ENCODE data around the gene LUZP1. TPM values are rescaled to one million over a fixed set of nuclear protein-coding genes. Genes with fewer than 3 reads are reported as not detected.

The LUZP1 gene
- total RNA-seq, 1 experiment from 2014 or later: 22.4 TPM

- intact Hi-C loops (cut with micrococcal nuclease): no loop called here
- peaks cover 2 to 29% of the 10 kb centered on the region in 2 experiments; a peak in 3 of 4 replicates for H3K4me1 ChIP-seq (ENCODE audit: control insufficient read depth in 1 of 2, insufficient read depth in 2 of 2, low read length in 2 of 2)
- DNase-seq (ENCODE audit: low read depth, low spot score) (no peak), ATAC-seq (no peak)
- H3K79me2 ChIP-seq (ENCODE audit: insufficient read depth, low read length): no peaks in the 10 kb centered on the region
- no peaks in the 10 kb centered on the region for H3K36me3 ChIP-seq (ENCODE audit: control insufficient read depth in 1 of 2, insufficient read depth in 2 of 2, low read length in 2 of 2)
- POLR2A ChIA-PET: interaction anchor here (0.6 to 0.7 kb wide), 2 partner anchors 76 to 208 kb away, joined by 3 read pairs; no protein-coding TSS in a partner anchor
- H3K27me3 ChIP-seq (ENCODE audit: insufficient read depth, low read length): no peaks in the 10 kb centered on the region
- H4K20me1 ChIP-seq (ENCODE audit: insufficient read depth): no peaks in the 10 kb centered on the region
- H3K9ac ChIP-seq (ENCODE audit: low read length): no peak overlapping the region
- TF ChIP-seq CEBPB (IDR thresholded peaks at IDR 0.05; ENCODE audit: low read depth) (no peak), MAX (IDR thresholded peaks at IDR 0.05) (no peak)
- no peak overlapping the region for H3K27ac ChIP-seq (ENCODE audit: low read depth, low read length)
- BruUV-seq (replicated peaks): no TSS peak
- RAD21 ChIA-PET (ENCODE audit: low non-redundant PET in 1 of 2, low total read pairs in 2 of 2, uncharacterized antibody in 2 of 2, unreplicated experiment in 2 of 2): no interaction called here
- 0 out of 2 replicates have a peak, but pooled peaks cover 4% of the 10 kb centered on the region for H3K9me2 ChIP-seq (ENCODE audit: insufficient read depth)
- CTCF ChIA-PET: interaction anchor here (0.7 to 3.6 kb wide), 4 partner anchors 9 to 78 kb away, joined by 3 to 27 read pairs (median 6); partner anchors contain the start of gene LUZP1
- H3K4me3 ChIP-seq (replicated peaks in 1 of 2; ENCODE audit: low read depth in 1 of 2, low read length in 2 of 2): peak overlapping the region in 1 of 2 experiments; percentile 63; a peak in 2 of 4 replicates
- no peaks in the 10 kb centered on the region for H3K9me3 ChIP-seq (ENCODE audit: control insufficient read depth in 1 of 2, insufficient read depth in 1 of 2, low read depth in 1 of 2, low read length in 2 of 2)
- peak overlapping the region; percentile 98 for H3K4me2 ChIP-seq (ENCODE audit: low read length)
- peak overlapping the region; percentile 87 for H2AFZ ChIP-seq (ENCODE audit: low read depth, low read length, poor library complexity, severe bottlenecking)
These were observed 9.8 kb upstream of the LUZP1 start for GRCh38 chr1:23178414-23178813.

- RAD21 ChIA-PET (ENCODE audit: low non-redundant PET in 1 of 2, low total read pairs in 2 of 2, uncharacterized antibody in 2 of 2, unreplicated experiment in 2 of 2): no interaction called here
- H3K9me3 ChIP-seq (ENCODE audit: control insufficient read depth in 1 of 2, insufficient read depth in 1 of 2, low read depth in 1 of 2, low read length in 2 of 2): no peaks in the 10 kb centered on the region
- CTCF ChIA-PET: interaction anchor here (1.3 to 3.6 kb wide), 3 partner anchors 8 to 201 kb away, joined by 4 to 27 read pairs (median 11); no protein-coding TSS in a partner anchor
- peak overlapping the region; percentile 87 for H2AFZ ChIP-seq (ENCODE audit: low read depth, low read length, poor library complexity, severe bottlenecking)
- peaks cover 2 to 29% of the 10 kb centered on the region in 2 experiments; a peak in 3 of 4 replicates for H3K4me1 ChIP-seq (ENCODE audit: control insufficient read depth in 1 of 2, insufficient read depth in 2 of 2, low read length in 2 of 2)
- H3K27ac ChIP-seq (ENCODE audit: low read depth, low read length): no peak overlapping the region
- 0 out of 2 replicates have a peak, but pooled peaks cover 4% of the 10 kb centered on the region for H3K9me2 ChIP-seq (ENCODE audit: insufficient read depth)
- POLR2A ChIA-PET: interaction anchor here (0.7 kb wide), 1 partner anchor 75 kb away, joined by 3 read pairs; no protein-coding TSS in a partner anchor
- intact Hi-C loops (cut with micrococcal nuclease): no loop called here
- H3K9ac ChIP-seq (ENCODE audit: low read length): peak overlapping the region; percentile 63
- H3K4me2 ChIP-seq (ENCODE audit: low read length): peak overlapping the region; percentile 98
- no peaks in the 10 kb centered on the region for H3K27me3 ChIP-seq (ENCODE audit: insufficient read depth, low read length)
- TF ChIP-seq SRF (IDR thresholded peaks at IDR 0.05; ENCODE audit: low read depth): no peak
- no peak for TF ChIP-seq CEBPB (IDR thresholded peaks at IDR 0.05; ENCODE audit: low read depth)
- peak; percentile 81 for TF ChIP-seq ZFX (IDR thresholded peaks at IDR 0.05)
- peak; percentile 77 for TF ChIP-seq MAX (IDR thresholded peaks at IDR 0.05)
- TF ChIP-seq ZNF274 (IDR thresholded peaks at IDR 0.05; ENCODE audit: low read depth, low read length): no peak
- TF ChIP-seq CTCF (IDR thresholded peaks at IDR 0.05 in 2 of 3, conservative IDR thresholded peaks at IDR 0.05 in 1 of 3; ENCODE audit: borderline replicate concordance in 1 of 3, insufficient read depth in 1 of 3, low read depth in 2 of 3, low read length in 2 of 3): peak in 1 of 3 experiments; percentile 18; a peak in 1 of 6 replicates
- no peak for TF ChIP-seq SIN3A (IDR thresholded peaks at IDR 0.05; ENCODE audit: low read depth)
- peak overlapping the region; percentile 49 to 63 for H3K4me3 ChIP-seq (replicated peaks in 1 of 2; ENCODE audit: low read depth in 1 of 2, low read length in 2 of 2)
- no peaks in the 10 kb centered on the region for H3K36me3 ChIP-seq (ENCODE audit: control insufficient read depth in 1 of 2, insufficient read depth in 2 of 2, low read length in 2 of 2)
- no peak for DNase-seq (ENCODE audit: low read depth, low spot score)
- no TSS peak for BruUV-seq (replicated peaks)
- no peaks in the 10 kb centered on the region for H3K79me2 ChIP-seq (ENCODE audit: insufficient read depth, low read length)
- H4K20me1 ChIP-seq (ENCODE audit: insufficient read depth): no peaks in the 10 kb centered on the region
- peak; percentile 81 for ATAC-seq
These were observed 9.1 kb upstream of the LUZP1 start for GRCh38 chr1:23177438-23178380.
